ENCODE data around the gene PFKFB2. TPM values are rescaled to one million over a fixed set of nuclear protein-coding genes. Genes with fewer than 3 reads are reported as not detected.

PFKFB2 gene
- total RNA-seq, 1 donor from 2014 or later = 2.2 TPM

DNA sequence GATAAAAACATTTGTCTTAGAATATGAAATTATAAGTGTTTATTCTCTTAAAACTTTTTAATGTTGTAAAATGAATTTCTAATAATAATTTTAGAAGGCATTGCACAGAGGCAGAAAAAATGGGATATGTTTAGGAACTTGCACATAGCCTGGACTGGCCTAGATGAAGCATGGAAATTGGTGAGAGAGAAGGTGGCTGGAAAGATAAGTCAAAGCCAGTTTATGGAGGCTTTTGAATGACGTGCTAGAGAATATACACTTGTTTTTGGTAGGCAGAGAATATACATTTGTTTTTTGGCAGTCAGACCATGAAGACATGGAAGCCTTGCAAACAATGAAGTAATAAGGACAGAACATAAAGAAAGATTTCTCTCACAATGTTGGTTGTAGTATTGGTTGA lies 48.6 kb downstream of the PFKFB2 start:
- Mint-ChIP-seq H3K4me3 (ENCODE audit: low read depth) (no peak overlapping the region), H3K27me3 (ENCODE audit: low read depth) (peaks cover 13% of the 10 kb centered on the region), H3K27ac (no peak overlapping the region), H3K36me3 (ENCODE audit: low read depth) (no peaks in the 10 kb centered on the region), H3K9me3 (no peaks in the 10 kb centered on the region), H3K4me1 (ENCODE audit: low read depth) (peaks cover 9% of the 10 kb centered on the region)
- DNase-seq (ENCODE audit: low spot score) = no peak
- intact Hi-C loops (cut with micrococcal nuclease) = no loop called here

DNA sequence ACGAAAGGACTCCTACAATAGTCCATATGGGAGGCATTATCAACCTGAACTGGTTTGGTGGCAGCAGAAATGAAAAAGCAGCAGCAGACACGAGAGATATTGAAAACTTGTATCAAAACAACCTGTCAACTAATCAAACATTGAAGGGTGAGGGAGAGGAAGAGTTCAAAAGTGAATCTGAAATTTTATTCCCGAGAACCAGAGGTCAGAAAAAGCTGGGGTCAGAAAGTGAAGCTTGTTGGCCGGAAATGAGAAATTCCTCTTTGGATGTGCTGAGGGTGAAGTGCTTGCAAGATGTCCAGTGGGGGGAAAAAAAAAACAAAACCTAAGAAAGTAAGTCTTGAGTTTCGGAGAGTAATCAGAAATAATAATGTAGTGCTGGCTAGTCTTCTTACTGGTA lies 49.1 kb downstream of the PFKFB2 start:
- H3K27me3 Mint-ChIP-seq (ENCODE audit: low read depth) = peaks cover 16% of the 10 kb centered on the region
- no peak for DNase-seq (ENCODE audit: low spot score)
- intact Hi-C loops (cut with micrococcal nuclease) = no loop called here
- H3K4me1 Mint-ChIP-seq (ENCODE audit: low read depth) = peaks cover 9% of the 10 kb centered on the region
- H3K9me3 Mint-ChIP-seq = no peaks in the 10 kb centered on the region
- H3K36me3 Mint-ChIP-seq (ENCODE audit: low read depth) = no peaks in the 10 kb centered on the region
- H3K27ac Mint-ChIP-seq = no peak overlapping the region
- H3K4me3 Mint-ChIP-seq (ENCODE audit: low read depth) = no peak overlapping the region

DNA sequence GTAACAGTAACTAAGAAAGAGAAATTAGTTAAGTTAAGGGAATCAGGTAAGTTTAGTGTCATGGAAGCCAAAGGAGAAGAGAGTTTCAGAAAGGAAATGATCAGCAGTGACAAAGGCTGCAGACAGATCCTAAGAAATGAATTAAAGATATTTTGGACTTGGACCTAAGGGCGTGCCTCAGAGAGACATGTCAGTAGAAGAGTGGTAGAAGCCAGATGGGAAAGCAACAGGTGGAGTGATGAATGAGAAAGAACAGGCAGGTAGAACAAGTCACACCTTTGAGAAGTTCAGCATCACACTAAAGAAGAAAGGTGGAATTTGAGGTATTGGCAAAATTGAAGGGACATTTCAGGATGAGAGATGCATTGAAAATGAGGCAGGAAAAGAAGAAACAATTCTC lies 49.6 kb downstream of the PFKFB2 start:
- H3K9me3 Mint-ChIP-seq = no peaks in the 10 kb centered on the region
- intact Hi-C loops (cut with micrococcal nuclease) = no loop called here
- no peak for DNase-seq (ENCODE audit: low spot score)

DNA sequence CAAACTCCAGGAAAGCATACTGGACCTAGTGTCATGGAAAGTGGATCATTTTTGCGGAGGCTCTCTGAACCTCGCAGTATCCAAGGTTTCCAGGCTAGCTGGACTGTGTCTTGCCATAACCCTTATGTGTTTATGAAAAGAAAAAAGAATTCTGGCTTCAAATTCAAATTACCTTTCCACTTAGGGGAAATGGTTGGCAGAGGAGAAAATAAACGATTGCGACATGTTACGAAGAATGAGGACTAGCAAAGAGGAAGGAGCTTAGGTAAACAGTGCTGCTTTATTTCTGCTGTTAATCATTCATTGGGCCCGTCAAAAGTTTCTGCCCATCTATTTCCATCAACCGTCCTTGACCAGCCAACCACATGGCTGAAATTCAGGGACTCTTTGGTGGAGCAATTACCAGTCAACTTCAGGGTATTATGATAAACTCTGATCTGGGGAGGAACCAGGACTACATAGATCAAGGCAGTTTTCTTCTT lies 50.9 kb downstream of the PFKFB2 start, which contains the start of gene C4BPA:
Gene C4BPA, plus strand, starts transcription at position 342 of the 482 bp plus-strand sequence. CDS start 8,793 bp downstream, outside the sequence.
- no peak for DNase-seq (ENCODE audit: low spot score)
- intact Hi-C loops (cut with micrococcal nuclease) = no loop called here
- Mint-ChIP-seq H3K4me1 (ENCODE audit: low read depth) (no peaks in the 10 kb centered on the region), H3K36me3 (ENCODE audit: low read depth) (no peaks in the 10 kb centered on the region), H3K4me3 (ENCODE audit: low read depth) (no peak within 1 kb of the TSS), H3K27ac (no peak within 1 kb of the TSS), H3K9me3 (no peaks in the 10 kb centered on the region), H3K27me3 (ENCODE audit: low read depth) (peaks cover 18% of the 10 kb centered on the region)

More for the DNA sequence above, 49.6 kb downstream of the PFKFB2 start:
- Mint-ChIP-seq H3K36me3 (ENCODE audit: low read depth) (no peaks in the 10 kb centered on the region), H3K27me3 (ENCODE audit: low read depth) (peaks cover 16% of the 10 kb centered on the region), H3K4me3 (ENCODE audit: low read depth) (no peak overlapping the region), H3K27ac (no peak overlapping the region), H3K4me1 (ENCODE audit: low read depth) (peaks cover 6% of the 10 kb centered on the region)

DNA sequence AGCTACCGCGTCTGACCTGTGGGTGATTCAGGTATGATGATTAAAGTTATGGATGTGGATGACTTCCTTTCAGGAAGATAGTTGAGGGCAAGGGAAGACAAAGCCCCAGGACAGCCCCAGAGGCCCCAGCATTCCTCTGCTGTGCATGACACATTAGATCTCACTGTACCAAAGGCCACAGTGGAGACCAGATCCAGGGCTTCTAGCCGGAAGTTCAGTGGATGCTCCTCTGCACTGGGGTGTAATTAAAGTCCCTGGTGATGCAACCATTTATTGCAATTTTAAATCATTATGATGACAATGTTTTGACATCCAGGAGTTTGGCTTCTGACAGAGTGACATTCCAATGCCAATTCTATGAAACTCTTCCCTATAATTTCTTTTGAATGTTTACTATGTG lies 55.9 kb downstream of the PFKFB2 start:
- intact Hi-C loops (cut with micrococcal nuclease) = no loop called here
- Mint-ChIP-seq H3K9me3 (no peaks in the 10 kb centered on the region), H3K27ac (no peak overlapping the region), H3K4me3 (ENCODE audit: low read depth) (no peak overlapping the region), H3K27me3 (ENCODE audit: low read depth) (peaks cover 25% of the 10 kb centered on the region), H3K36me3 (ENCODE audit: low read depth) (no peaks in the 10 kb centered on the region), H3K4me1 (ENCODE audit: low read depth) (no peaks in the 10 kb centered on the region)
- DNase-seq (ENCODE audit: low spot score) = no peak

DNA sequence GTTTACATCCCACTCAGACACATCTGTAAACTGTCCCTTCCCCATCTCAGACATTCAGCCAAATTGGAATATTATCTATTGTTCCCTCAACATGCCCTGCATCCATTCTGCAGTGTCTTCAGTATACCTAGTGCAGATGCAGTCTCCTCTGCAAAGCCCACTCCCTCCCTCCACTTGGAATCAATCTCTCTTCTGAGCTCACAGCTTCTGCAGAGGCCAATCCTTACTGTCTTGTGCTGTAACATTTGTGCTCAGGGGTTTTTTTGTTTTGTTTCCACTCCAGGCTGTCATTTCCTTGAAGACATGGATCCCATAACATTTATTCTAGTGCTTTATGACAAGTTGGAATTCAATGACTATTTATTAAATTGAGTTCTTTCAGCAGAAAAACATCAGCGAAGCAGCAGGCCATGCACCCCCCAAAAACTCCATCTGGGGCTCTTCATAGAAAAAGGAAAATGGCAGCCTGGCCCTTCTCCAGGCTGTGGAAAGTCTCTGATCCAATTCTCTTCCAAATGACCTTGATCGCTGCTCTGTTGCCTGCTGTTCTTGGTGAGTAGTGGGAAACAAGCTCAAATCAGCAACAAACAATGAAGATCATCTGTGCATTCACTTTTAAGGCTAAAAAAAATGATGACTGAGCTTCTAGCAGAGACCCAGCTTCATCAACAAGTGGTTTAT lies 59.7 kb downstream of the PFKFB2 start:
- Mint-ChIP-seq H3K27ac (no peak overlapping the region), H3K9me3 (no peaks in the 10 kb centered on the region), H3K4me1 (ENCODE audit: low read depth) (no peaks in the 10 kb centered on the region), H3K4me3 (ENCODE audit: low read depth) (no peak overlapping the region), H3K27me3 (ENCODE audit: low read depth) (peaks cover 25% of the 10 kb centered on the region), H3K36me3 (ENCODE audit: low read depth) (no peaks in the 10 kb centered on the region)
- intact Hi-C loops (cut with micrococcal nuclease) = no loop called here
- DNase-seq (ENCODE audit: low spot score) = no peak

DNA sequence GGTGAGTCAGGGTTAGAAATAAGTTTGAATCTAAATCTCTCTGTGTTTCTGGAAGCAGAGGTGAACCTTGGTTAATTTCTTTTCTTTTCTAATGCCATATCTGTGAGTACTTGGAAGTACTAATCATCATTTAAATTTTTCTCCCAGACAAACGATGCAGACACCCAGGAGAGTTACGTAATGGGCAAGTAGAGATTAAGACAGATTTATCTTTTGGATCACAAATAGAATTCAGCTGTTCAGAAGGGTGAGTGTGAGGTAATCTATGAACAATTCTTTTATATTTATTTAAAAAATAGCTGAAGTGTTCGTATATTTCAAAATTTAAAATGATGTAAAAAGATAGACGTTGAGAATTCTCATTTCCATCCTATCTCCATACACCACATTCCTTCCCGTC lies 62.2 kb downstream of the PFKFB2 start:
- Mint-ChIP-seq H3K4me3 (ENCODE audit: low read depth) (no peak overlapping the region), H3K9me3 (no peaks in the 10 kb centered on the region), H3K27me3 (ENCODE audit: low read depth) (peaks cover 20% of the 10 kb centered on the region), H3K36me3 (ENCODE audit: low read depth) (no peaks in the 10 kb centered on the region), H3K27ac (no peak overlapping the region), H3K4me1 (ENCODE audit: low read depth) (no peaks in the 10 kb centered on the region)
- intact Hi-C loops (cut with micrococcal nuclease) = no loop called here
- DNase-seq (ENCODE audit: low spot score) = no peak

DNA sequence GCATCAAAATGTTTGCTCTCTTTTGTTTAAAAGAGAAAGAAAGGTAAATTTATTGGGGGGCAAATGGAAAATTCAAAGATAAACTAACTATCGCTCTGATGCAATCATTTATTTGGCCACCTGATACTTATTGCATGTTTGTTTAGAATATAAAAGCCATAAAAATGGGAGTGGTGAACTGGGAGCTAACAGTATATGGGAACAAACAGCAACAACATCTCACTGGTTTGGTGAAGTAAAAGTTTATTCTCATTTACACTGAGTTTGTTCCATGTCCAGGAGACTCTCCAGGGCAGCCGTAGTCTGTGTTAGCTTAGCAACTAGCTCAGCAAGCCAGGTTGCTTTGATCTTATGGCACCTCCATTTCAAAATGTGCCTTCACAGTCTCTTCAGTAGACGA lies 71.3 kb downstream of the PFKFB2 start:
- peaks cover 15% of the 10 kb centered on the region for H3K9me3 Mint-ChIP-seq
- no peak overlapping the region for H3K4me3 Mint-ChIP-seq (ENCODE audit: low read depth)
- no peak for DNase-seq (ENCODE audit: low spot score)
- peaks cover 6% of the 10 kb centered on the region for H3K27me3 Mint-ChIP-seq (ENCODE audit: low read depth)
- intact Hi-C loops (cut with micrococcal nuclease) = no loop called here
- H3K4me1 Mint-ChIP-seq (ENCODE audit: low read depth) = no peaks in the 10 kb centered on the region
- H3K36me3 Mint-ChIP-seq (ENCODE audit: low read depth) = no peaks in the 10 kb centered on the region
- no peak overlapping the region for H3K27ac Mint-ChIP-seq

DNA sequence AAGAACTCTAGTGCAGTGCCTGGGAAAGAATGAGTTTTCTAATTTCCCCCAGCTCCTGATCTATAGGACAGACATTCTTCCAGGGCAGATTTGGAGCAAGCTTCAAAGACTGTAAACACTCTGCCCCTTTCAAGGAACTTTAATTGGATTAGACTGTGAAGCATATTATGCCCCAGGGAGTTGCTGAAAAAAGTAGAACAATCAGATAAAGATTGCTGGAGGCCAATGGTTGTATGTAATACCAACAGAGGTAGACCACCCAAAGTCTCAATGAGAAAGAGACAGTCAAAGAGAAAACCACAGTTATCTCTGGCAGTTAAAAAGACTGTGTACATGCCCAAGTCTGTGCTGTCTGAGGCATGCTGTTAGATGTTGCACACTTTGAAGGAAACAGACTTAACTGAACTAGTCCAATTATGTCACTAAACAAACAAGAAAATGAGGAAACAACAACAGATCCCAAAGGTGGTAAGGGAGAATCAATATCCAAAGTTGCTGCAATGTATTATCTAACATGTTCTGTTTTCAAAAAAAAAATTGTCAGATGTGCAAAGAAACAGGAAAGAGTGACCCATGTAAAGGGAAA lies 75.4 kb downstream of the PFKFB2 start:
- H3K27me3 Mint-ChIP-seq (ENCODE audit: low read depth) = peaks cover 6% of the 10 kb centered on the region
- H3K4me1 Mint-ChIP-seq (ENCODE audit: low read depth) = no peaks in the 10 kb centered on the region
- no peak for DNase-seq (ENCODE audit: low spot score)
- no peak overlapping the region for H3K4me3 Mint-ChIP-seq (ENCODE audit: low read depth)
- peaks cover 30% of the 10 kb centered on the region for H3K9me3 Mint-ChIP-seq
- intact Hi-C loops (cut with micrococcal nuclease) = no loop called here
- no peak overlapping the region for H3K27ac Mint-ChIP-seq
- no peaks in the 10 kb centered on the region for H3K36me3 Mint-ChIP-seq (ENCODE audit: low read depth)

DNA sequence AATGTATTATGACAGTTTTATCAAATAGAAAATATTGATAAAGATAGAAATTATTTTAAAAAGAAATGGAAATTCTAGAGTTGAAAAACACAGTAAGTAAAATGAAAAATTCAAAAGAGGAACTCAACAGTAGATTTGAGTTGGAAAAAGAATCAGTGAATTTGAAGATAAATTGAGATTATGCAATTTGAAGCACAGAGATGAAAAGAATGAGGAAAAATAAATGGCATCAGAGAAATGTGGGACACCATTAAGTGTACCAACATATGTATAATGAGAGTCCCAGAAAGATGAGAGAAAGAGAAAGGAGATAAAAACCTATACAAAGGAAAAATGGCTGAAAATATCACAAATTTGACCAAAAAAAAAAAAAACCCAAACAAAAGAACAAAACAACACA lies 76.0 kb downstream of the PFKFB2 start:
- Mint-ChIP-seq H3K4me3 (ENCODE audit: low read depth) (no peak overlapping the region), H3K27me3 (ENCODE audit: low read depth) (peaks cover 5% of the 10 kb centered on the region), H3K9me3 (peaks cover 30% of the 10 kb centered on the region), H3K27ac (no peak overlapping the region), H3K36me3 (ENCODE audit: low read depth) (no peaks in the 10 kb centered on the region), H3K4me1 (ENCODE audit: low read depth) (no peaks in the 10 kb centered on the region)
- DNase-seq (ENCODE audit: low spot score) = no peak
- intact Hi-C loops (cut with micrococcal nuclease) = no loop called here

Other genes starting within 250 kb of the PFKFB2 start
- not detected in 2 replicates for gene IL20, start 187.7 kb upstream of the PFKFB2 start, total RNA-seq
- gene IL24, start 155.8 kb upstream of the PFKFB2 start, total RNA-seq = 3.1 and 3.4 TPM in 2 replicates
- 14.1 and 16.7 TPM in 2 replicates for gene FCMR, start 131.3 kb upstream of the PFKFB2 start, total RNA-seq
- not detected in 2 replicates for gene PIGR, start 106.8 kb upstream of the PFKFB2 start, total RNA-seq
- gene FCAMR, start 82.8 kb upstream of the PFKFB2 start, total RNA-seq = not detected in 2 replicates
- not detected in 2 replicates for gene C1orf116, start 20.5 kb upstream of the PFKFB2 start, total RNA-seq
- 8.1 and 8.7 TPM in 2 replicates for gene YOD1, start 2.1 kb upstream of the PFKFB2 start, total RNA-seq
- 0.23 and 0.41 TPM in 2 replicates for gene C4BPB, start 35.6 kb downstream of the PFKFB2 start, total RNA-seq
- not detected in 2 replicates for gene C4BPA, start 51.0 kb downstream of the PFKFB2 start, total RNA-seq